ENCODE data around the gene LPP.

The LPP gene

GRCh38 chr3:188568736-188569135 lies 414.8 kb downstream of the LPP start:
- Histone ChIP-seq H3K4me3 (ENCODE audit: low read length) (no peak overlapping the region), H3K79me2 (ENCODE audit: low read length) (no peaks in the 10 kb centered on the region), H4K20me1 (ENCODE audit: insufficient read depth, low read length) (no peaks in the 10 kb centered on the region), H3K9me3 (replicated peaks; ENCODE audit: insufficient read depth, low read length) (no peaks in the 10 kb centered on the region), H3F3A (ENCODE audit: insufficient read depth, low read length) (no peaks in the 10 kb centered on the region), H3K27ac (ENCODE audit: low read length) (no peak overlapping the region), H2AFZ (ENCODE audit: low read length) (no peak overlapping the region), H3K36me3 (replicated peaks; ENCODE audit: insufficient read depth, low read length) (no peaks in the 10 kb centered on the region), H3K4me2 (ENCODE audit: low read depth, low read length) (no peak overlapping the region), H3K4me1 (ENCODE audit: low read length) (no peaks in the 10 kb centered on the region), H3K9ac (ENCODE audit: low read length) (no peak overlapping the region), H3K27me3 (replicated peaks; ENCODE audit: insufficient read depth, low read length) (no peaks in the 10 kb centered on the region), H3K9me2 (replicated peaks; ENCODE audit: insufficient read depth, low read length) (no peaks in the 10 kb centered on the region)
- no peak for DNase-seq
- TF ChIP-seq EZH2 (optimal IDR thresholded peaks at IDR 0.05; ENCODE audit: low read depth, low read length) (no peak), CTCF (IDR thresholded peaks at IDR 0.05; ENCODE audit: low read length) (no peak), EZH2phosphoT487 (IDR thresholded peaks at IDR 0.05; ENCODE audit: low read length) (no peak)

- no peak for DNase-seq
- no peak overlapping the region for H2AFZ ChIP-seq (ENCODE audit: low read length)
- H3K79me2 ChIP-seq (ENCODE audit: low read length): no peaks in the 10 kb centered on the region
- H3K27ac ChIP-seq (ENCODE audit: low read length): no peak overlapping the region
- TF ChIP-seq CTCF (IDR thresholded peaks at IDR 0.05; ENCODE audit: low read length) (no peak), EZH2phosphoT487 (IDR thresholded peaks at IDR 0.05; ENCODE audit: low read length) (no peak), EZH2 (optimal IDR thresholded peaks at IDR 0.05; ENCODE audit: low read depth, low read length) (no peak)
- no peaks in the 10 kb centered on the region for H3K9me3 ChIP-seq (replicated peaks; ENCODE audit: insufficient read depth, low read length)
- H3K4me1 ChIP-seq (ENCODE audit: low read length): no peaks in the 10 kb centered on the region
- H3K9me2 ChIP-seq (replicated peaks; ENCODE audit: insufficient read depth, low read length): no peaks in the 10 kb centered on the region
- H3K4me3 ChIP-seq (ENCODE audit: low read length): no peak overlapping the region
- no peak overlapping the region for H3K9ac ChIP-seq (ENCODE audit: low read length)
- H4K20me1 ChIP-seq (ENCODE audit: insufficient read depth, low read length): no peaks in the 10 kb centered on the region
- H3K27me3 ChIP-seq (replicated peaks; ENCODE audit: insufficient read depth, low read length): no peaks in the 10 kb centered on the region
- no peak overlapping the region for H3K4me2 ChIP-seq (ENCODE audit: low read depth, low read length)
- H3K36me3 ChIP-seq (replicated peaks; ENCODE audit: insufficient read depth, low read length): no peaks in the 10 kb centered on the region
- H3F3A ChIP-seq (ENCODE audit: insufficient read depth, low read length): no peaks in the 10 kb centered on the region
Observed at GRCh38 chr3:188571531-188572095, 417.7 kb downstream of the LPP start.

GRCh38 chr3:188573291-188573940 lies 419.5 kb downstream of the LPP start:
- no peaks in the 10 kb centered on the region for H3K79me2 ChIP-seq (ENCODE audit: low read length)
- no peaks in the 10 kb centered on the region for H3K27me3 ChIP-seq (replicated peaks; ENCODE audit: insufficient read depth, low read length)
- no peaks in the 10 kb centered on the region for H4K20me1 ChIP-seq (ENCODE audit: insufficient read depth, low read length)
- H2AFZ ChIP-seq (ENCODE audit: low read length): no peak overlapping the region
- H3K9me3 ChIP-seq (replicated peaks; ENCODE audit: insufficient read depth, low read length): no peaks in the 10 kb centered on the region
- H3K36me3 ChIP-seq (replicated peaks; ENCODE audit: insufficient read depth, low read length): no peaks in the 10 kb centered on the region
- no peaks in the 10 kb centered on the region for H3F3A ChIP-seq (ENCODE audit: insufficient read depth, low read length)
- no peaks in the 10 kb centered on the region for H3K4me1 ChIP-seq (ENCODE audit: low read length)
- TF ChIP-seq EZH2 (optimal IDR thresholded peaks at IDR 0.05; ENCODE audit: low read depth, low read length): no peak
- TF ChIP-seq CTCF (IDR thresholded peaks at IDR 0.05; ENCODE audit: low read length): no peak
- no peak for TF ChIP-seq EZH2phosphoT487 (IDR thresholded peaks at IDR 0.05; ENCODE audit: low read length)
- H3K4me2 ChIP-seq (ENCODE audit: low read depth, low read length): no peak overlapping the region
- DNase-seq: no peak
- H3K9me2 ChIP-seq (replicated peaks; ENCODE audit: insufficient read depth, low read length): no peaks in the 10 kb centered on the region
- no peak overlapping the region for H3K9ac ChIP-seq (ENCODE audit: low read length)
- H3K4me3 ChIP-seq (ENCODE audit: low read length): no peak overlapping the region
- no peak overlapping the region for H3K27ac ChIP-seq (ENCODE audit: low read length)

Data from MM.1S (cell line).